Kidney epithelial cell (primary cell): Measurements from ENCODE around the gene CDH13. TPM values are rescaled to one million over a fixed set of nuclear protein-coding genes. Genes with fewer than 3 reads are reported as not detected.
A peak's percentile ranks its signal among the peaks of the same experiment; 100 is the strongest.

Experiments used
- DNase-seq: peaks from one replicate; pipeline ENCODE4 v3.0.0-alpha.2; 2010; ENCODE audit warnings: low read depth
- H3K27me3 ChIP-seq: 2 replicates; pipeline ENCODE4 v1.6.0; 2011; ENCODE audit warnings: low read length; ENCODE audit not compliant: control insufficient read depth, insufficient read depth
- H3K36me3 ChIP-seq: 2 replicates; pipeline ENCODE4 v1.5.1; 2011; ENCODE audit warnings: low read length; ENCODE audit not compliant: control insufficient read depth, insufficient read depth
- H3K4me3 ChIP-seq: 2 replicates; pipeline ENCODE4 v1.5.1; 2011; ENCODE audit warnings: low read depth, mild to moderate bottlenecking, control low read depth, low read length
- CTCF ChIP-seq: IDR thresholded peaks from 2 replicates; pipeline ENCODE4 v1.5.1; 2011; ENCODE audit warnings: mild to moderate bottlenecking, moderate library complexity, low read length, control low read depth, inconsistent platforms; ENCODE audit not compliant: insufficient read depth, poor library complexity, severe bottlenecking
- total RNA-seq: library from RNA; depleted of rRNA; stranded (reverse); fragments of >200 nt; gene quantifications from 2 replicates; pipeline ENCODE4 v1.2.3, GENCODE V29; 2015

The CDH13 gene
- total RNA-seq, 1 donor from 2014 or later = 32.8 TPM

GRCh38 chr16:83390759-83391158, 764.0 kb downstream of the CDH13 start:
- TF ChIP-seq CTCF = no peak

GRCh38 chr16:83392743-83393142, 766.0 kb downstream of the CDH13 start:
- no peak for TF ChIP-seq CTCF
- no peak for DNase-seq
- Histone ChIP-seq H3K4me3 (no peak overlapping the region), H3K27me3 (no peaks in the 10 kb centered on the region), H3K36me3 (no peaks in the 10 kb centered on the region)

More at GRCh38 chr16:83390759-83391158, 764.0 kb downstream of the CDH13 start:
- Histone ChIP-seq H3K36me3 (no peaks in the 10 kb centered on the region), H3K27me3 (no peaks in the 10 kb centered on the region), H3K4me3 (no peak overlapping the region)
- DNase-seq = no peak

GRCh38 chr16:83393196-83393981, 766.6 kb downstream of the CDH13 start:
- peak; percentile 2 for TF ChIP-seq CTCF
- no peak for DNase-seq
- H3K27me3 ChIP-seq = no peaks in the 10 kb centered on the region
- H3K4me3 ChIP-seq = no peak overlapping the region
- no peaks in the 10 kb centered on the region for H3K36me3 ChIP-seq

DNA sequence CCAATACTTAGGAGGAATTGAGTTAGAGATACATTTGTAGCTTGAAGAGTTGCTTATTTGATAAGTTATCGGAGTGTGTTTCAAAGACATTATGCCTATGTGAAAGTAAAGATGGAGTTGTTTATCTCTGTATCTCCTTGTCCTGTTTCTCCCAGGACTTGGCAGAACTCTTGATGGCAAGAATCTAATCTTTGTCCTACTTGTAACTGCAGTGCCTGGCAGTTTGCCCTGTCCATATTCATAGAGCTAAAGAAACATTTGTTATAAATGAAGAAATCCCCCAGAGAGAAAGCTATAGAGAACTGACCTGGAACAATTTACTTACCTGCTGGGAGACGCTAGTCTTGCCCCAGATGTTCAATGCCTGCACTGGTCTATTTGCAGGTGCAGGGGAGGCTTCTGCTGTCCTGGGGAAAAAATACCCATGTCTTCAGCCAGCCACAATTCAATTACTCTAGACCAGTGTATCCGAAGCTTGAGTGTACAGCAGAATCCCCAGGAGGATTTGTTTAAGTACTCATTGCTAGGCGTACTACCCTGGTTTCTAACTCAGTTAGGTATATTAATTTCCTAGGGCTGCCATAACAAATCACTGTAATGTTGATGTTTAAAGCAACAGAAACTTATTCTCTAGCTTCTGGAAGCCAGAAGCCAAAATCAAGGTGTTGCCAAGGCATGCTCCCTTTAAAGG, 771.0 kb downstream of the CDH13 start:
- Histone ChIP-seq H3K4me3 (no peak overlapping the region), H3K36me3 (no peaks in the 10 kb centered on the region), H3K27me3 (no peaks in the 10 kb centered on the region)
- no peak for DNase-seq
- TF ChIP-seq CTCF = no peak

GRCh38 chr16:83400234-83400633, 773.5 kb downstream of the CDH13 start:
- no peaks in the 10 kb centered on the region for H3K27me3 ChIP-seq

More at GRCh38 chr16:83400234-83400633, 773.5 kb downstream of the CDH13 start:
- DNase-seq = no peak
- Histone ChIP-seq H3K4me3 (no peak overlapping the region), H3K36me3 (no peaks in the 10 kb centered on the region)
- no peak for TF ChIP-seq CTCF
